Medulla oblongata (tissue), 1 donor: ENCODE measurements around the gene ILKAP.

Source experiments
- DNase-seq: peaks from one replicate; pipeline ENCODE4 v3.0.0-alpha.2; 2015; ENCODE audit errors: extremely low spot score

The ILKAP gene

GRCh38 chr2:238152771-238153688, 50.5 kb downstream of the ILKAP start:
- DNase-seq = no peak

GRCh38 chr2:238151628-238152235, 51.8 kb downstream of the ILKAP start:
- DNase-seq = no peak

- DNase-seq = no peak
Measured at GRCh38 chr2:238151205-238151604, 52.3 kb downstream of the ILKAP start.

- no peak for DNase-seq
Measured at GRCh38 chr2:238150686-238151085, 52.8 kb downstream of the ILKAP start.

GRCh38 chr2:238149841-238150572, 53.5 kb downstream of the ILKAP start:
- no peak for DNase-seq

- no peak for DNase-seq
Measured at GRCh38 chr2:238148981-238149380, 54.5 kb downstream of the ILKAP start.

GRCh38 chr2:238146884-238147544, 56.5 kb downstream of the ILKAP start:
- no peak for DNase-seq

GRCh38 chr2:238145851-238146250, 57.6 kb downstream of the ILKAP start:
- DNase-seq = no peak

- DNase-seq = no peak
Measured at GRCh38 chr2:238145046-238145445, 58.4 kb downstream of the ILKAP start.

GRCh38 chr2:238144262-238144661, 59.2 kb downstream of the ILKAP start:
- DNase-seq = no peak

- DNase-seq = no peak
Measured at GRCh38 chr2:238143239-238143951, 60.1 kb downstream of the ILKAP start.

GRCh38 chr2:238142382-238143205, 60.9 kb downstream of the ILKAP start:
- DNase-seq = no peak

- DNase-seq = no peak
Measured at GRCh38 chr2:238141541-238142318, 61.8 kb downstream of the ILKAP start.

GRCh38 chr2:238140721-238141540, 62.6 kb downstream of the ILKAP start:
- no peak for DNase-seq

GRCh38 chr2:238140040-238140439, 63.5 kb downstream of the ILKAP start:
- no peak for DNase-seq

- no peak for DNase-seq
Measured at GRCh38 chr2:238139196-238140039, 64.1 kb downstream of the ILKAP start.

GRCh38 chr2:238138331-238139195, 64.9 kb downstream of the ILKAP start, which contains the start of gene KLHL30:
KLHL30 (plus strand) TSS chr2:238138668; CDS start chr2:238140755, 2,087 bp downstream.
- no peak for DNase-seq
